ENCODE data around the gene FCN1.

DNA sequence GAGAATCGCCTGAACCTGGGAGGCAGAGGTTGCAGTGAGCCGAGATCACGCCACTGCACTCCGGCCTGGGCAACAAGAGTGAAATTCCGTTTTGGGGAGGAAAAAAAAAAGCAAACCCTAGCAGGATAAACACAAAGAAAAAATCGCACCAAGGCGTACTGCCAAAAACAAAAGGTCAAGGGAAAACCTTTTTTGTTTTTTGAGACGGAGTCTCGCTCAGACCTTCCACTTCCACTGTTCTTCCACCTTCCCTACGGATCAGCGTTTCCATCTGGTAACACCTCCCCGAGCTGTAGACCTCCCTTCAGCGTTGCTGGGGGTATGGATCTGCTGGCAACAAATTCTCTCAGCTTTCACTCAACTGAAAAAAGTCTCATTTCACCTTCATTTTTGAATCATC lies 57.2 kb downstream of the FCN1 start:
- no peak for TF ChIP-seq POLR2AphosphoS5 (IDR thresholded peaks at IDR 0.05; ENCODE audit: borderline replicate concordance, low read depth, low read length)
- no peak for TF ChIP-seq EZH2 (IDR thresholded peaks at IDR 0.05)

Data from SK-N-MC (cell line).